Dendritic cell treated with granulocyte-macrophage colony-stimulating factor and Interleukin-4, amounts not matched to agents 40 ng/mL and 50 ng/mL, for 4 days (primary cell): ENCODE measurements around the gene GRHL1.
A peak's percentile ranks its signal among the peaks of the same experiment; 100 is the strongest.
"Not testable (repeated sequence)": the region's sequence is repeated elsewhere in the genome, so short reads cannot be mapped to it uniquely, and the experiment has no call there.

ENCODE experiments used
- H3K27ac Mint-ChIP-seq: one replicate; pipeline ENCODE4 v1.8.0; 2022; ENCODE audit warnings: mild to moderate bottlenecking, mixed read lengths
- H3K27me3 Mint-ChIP-seq: one replicate; pipeline ENCODE4 v1.8.0; 2022; ENCODE audit warnings: mild to moderate bottlenecking, mixed read lengths
- H3K36me3 Mint-ChIP-seq: one replicate; pipeline ENCODE4 v1.8.0; 2022; ENCODE audit warnings: low read depth, mixed read lengths
- H3K4me1 Mint-ChIP-seq: one replicate; pipeline ENCODE4 v1.8.0; 2022; ENCODE audit warnings: low read depth, mixed read lengths
- H3K4me3 Mint-ChIP-seq: one replicate; pipeline ENCODE4 v1.8.0; 2022; ENCODE audit warnings: mild to moderate bottlenecking, moderate library complexity, mixed read lengths
- H3K9me3 Mint-ChIP-seq: one replicate; pipeline ENCODE4 v1.8.0; 2022; ENCODE audit warnings: mixed read lengths
- intact Hi-C: fragments of 100-400 bp; cut with micrococcal nuclease; formaldehyde crosslinking; loops from one replicate; pipeline ENCODE4 v1.15.0; 2022

GRHL1 gene

DNA sequence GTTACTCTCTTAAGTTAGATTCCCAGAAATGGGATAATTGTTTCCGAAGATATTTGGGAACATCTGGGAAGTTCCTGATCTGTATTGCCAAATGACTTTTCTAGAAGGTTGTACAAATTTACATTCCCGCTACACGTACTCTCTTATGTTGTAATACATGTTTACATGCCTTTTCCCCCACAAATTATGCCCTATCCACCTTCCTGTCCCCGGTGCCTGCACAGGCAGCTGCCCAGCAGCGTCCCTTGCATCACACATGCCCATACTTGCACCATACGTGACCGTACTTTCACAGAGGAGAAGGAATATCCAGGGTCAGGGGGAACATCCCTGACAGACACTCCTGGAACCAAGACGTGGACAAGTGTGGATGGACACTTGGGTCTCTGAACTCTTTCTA, 67.7 kb downstream of the GRHL1 start:
- Mint-ChIP-seq H3K36me3 (no peaks in the 10 kb centered on the region), H3K4me3 (no peak overlapping the region), H3K27me3 (peaks cover 17% of the 10 kb centered on the region), H3K27ac (peak overlapping the region; percentile 65), H3K9me3 (no peaks in the 10 kb centered on the region), H3K4me1 (peaks cover 30% of the 10 kb centered on the region)
- intact Hi-C loops = no loop called here

DNA sequence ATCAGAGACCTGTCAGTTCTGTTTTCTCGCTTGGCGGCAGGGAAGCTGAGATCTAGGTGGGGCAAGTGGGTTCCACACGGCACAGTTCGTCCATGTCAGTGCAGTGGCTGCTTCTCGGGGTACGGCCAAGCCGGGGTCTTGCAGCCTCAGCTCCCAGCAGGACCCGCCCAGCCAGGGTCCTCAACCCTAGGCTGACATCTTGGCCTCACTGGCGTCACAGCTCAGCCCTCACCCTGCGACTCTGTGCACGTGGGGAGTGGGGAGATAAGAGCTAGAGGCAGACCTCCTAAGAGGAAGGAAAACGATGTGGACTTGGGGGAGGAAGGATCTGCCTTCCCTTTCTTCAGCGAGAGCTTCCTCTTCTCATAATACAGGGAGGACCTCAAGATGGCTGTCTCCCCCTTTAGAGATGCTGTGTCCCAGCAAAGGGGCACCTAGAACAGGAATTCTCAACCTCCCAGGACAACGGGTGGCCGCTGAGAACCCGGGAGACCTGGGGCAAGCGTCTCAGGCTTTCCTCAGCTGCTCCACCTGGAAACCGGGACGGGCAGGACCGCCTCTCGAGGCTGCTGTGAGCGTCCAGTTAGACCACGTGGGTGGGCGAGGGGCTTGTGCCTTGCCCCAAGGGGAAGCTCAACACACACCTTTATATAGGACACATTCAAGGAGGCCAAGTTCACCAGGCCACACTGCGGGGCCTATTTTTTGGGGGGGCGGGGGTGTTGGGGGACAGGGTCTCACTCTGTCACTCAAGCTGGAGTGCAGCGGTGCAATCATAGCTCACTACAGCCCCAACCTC, 68.3 kb downstream of the GRHL1 start:
- Mint-ChIP-seq H3K4me1 (peaks cover 30% of the 10 kb centered on the region), H3K9me3 (no peaks in the 10 kb centered on the region), H3K27ac (peak overlapping the region; percentile 65), H3K36me3 (no peaks in the 10 kb centered on the region), H3K27me3 (peaks cover 17% of the 10 kb centered on the region), H3K4me3 (no peak overlapping the region)
- intact Hi-C loops = no loop called here

DNA sequence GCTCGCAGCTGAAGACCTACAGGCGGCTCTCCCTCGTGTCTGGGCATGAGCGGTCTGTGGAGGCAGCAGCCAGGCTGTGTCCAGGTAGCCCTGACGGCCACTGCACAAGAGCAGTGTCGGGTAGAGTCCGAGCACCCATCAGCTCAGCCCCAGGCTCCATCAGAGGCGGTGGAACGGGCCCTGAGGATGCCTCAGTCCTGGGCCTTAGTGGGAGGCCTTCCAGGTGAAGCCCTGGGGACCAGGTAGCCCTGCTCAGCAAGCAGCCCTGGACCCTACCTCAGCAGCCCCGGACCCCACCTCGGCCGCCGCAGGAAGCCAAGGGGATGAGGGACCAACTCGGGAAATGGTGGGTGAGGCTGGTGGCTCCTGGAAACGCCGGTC, 70.5 kb downstream of the GRHL1 start:
- H3K27me3 Mint-ChIP-seq = peaks cover 12% of the 10 kb centered on the region
- no peak overlapping the region for H3K4me3 Mint-ChIP-seq
- intact Hi-C loops = no loop called here
- H3K9me3 Mint-ChIP-seq = no peaks in the 10 kb centered on the region
- peak overlapping the region; percentile 44 for H3K27ac Mint-ChIP-seq
- H3K4me1 Mint-ChIP-seq = peaks cover 34% of the 10 kb centered on the region
- H3K36me3 Mint-ChIP-seq = no peaks in the 10 kb centered on the region

DNA sequence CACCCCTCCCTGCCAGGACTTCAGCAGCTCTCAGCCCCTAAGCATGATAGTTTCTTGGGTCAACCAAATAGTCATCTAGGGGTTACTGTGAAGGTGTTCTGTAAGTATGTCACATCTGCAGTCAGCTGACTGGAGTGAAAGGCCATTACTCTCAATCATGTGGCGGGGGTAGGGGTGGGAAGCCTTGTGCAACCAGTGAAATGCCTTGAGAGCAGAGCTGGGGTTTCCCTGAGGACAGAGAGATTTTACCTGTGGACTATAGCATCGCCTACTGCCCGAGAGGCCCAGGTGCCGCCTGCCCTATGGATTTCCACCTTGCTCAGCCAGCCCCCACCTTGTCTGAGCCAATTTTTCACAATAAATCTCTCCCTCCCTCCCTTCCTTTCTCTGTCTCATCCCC, 71.0 kb downstream of the GRHL1 start:
- Mint-ChIP-seq H3K4me1 (peaks cover 38% of the 10 kb centered on the region), H3K9me3 (no peaks in the 10 kb centered on the region), H3K27me3 (peaks cover 9% of the 10 kb centered on the region), H3K27ac (peak overlapping the region; percentile 44), H3K4me3 (no peak overlapping the region), H3K36me3 (no peaks in the 10 kb centered on the region)
- intact Hi-C loops = no loop called here

DNA sequence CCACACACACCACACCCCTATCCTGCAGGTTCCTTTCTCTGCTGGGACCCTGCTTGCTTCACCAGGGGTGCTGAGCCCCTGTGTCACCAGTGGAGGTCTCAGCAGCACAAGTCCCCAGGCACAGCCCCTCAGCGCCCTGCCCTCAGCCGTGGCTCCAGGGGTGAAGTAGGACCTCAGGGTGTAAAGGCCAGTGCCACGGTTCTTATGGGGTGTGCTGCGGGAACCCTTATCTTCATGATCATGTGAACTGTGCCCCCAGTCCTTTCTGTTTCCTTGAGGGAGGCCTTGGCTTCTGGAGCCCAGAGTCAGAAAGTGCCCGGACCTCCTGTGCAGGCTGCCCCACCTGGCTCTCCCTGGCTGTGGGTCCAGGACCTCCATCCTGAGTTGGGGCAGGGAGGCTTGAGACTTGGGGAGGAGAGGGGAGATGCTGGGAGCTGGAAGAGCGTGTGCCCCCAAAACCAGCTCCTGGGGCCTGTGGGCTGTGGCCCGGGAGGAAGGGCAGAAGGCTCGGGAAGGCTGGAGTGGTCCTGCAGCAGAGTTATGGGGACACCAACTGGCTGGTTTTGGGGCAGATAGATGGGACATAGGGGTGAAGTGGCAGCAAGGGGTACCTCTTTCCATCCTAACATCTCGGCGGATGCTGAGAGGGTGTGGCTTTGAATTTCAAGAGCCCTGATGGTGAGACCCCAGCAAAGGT, 71.6 kb downstream of the GRHL1 start:
- H3K27ac Mint-ChIP-seq = peak overlapping the region; percentile 44
- no peaks in the 10 kb centered on the region for H3K9me3 Mint-ChIP-seq
- intact Hi-C loops = no loop called here
- no peaks in the 10 kb centered on the region for H3K36me3 Mint-ChIP-seq
- H3K4me1 Mint-ChIP-seq = peaks cover 43% of the 10 kb centered on the region
- H3K4me3 Mint-ChIP-seq = no peak overlapping the region
- peaks cover 7% of the 10 kb centered on the region for H3K27me3 Mint-ChIP-seq

DNA sequence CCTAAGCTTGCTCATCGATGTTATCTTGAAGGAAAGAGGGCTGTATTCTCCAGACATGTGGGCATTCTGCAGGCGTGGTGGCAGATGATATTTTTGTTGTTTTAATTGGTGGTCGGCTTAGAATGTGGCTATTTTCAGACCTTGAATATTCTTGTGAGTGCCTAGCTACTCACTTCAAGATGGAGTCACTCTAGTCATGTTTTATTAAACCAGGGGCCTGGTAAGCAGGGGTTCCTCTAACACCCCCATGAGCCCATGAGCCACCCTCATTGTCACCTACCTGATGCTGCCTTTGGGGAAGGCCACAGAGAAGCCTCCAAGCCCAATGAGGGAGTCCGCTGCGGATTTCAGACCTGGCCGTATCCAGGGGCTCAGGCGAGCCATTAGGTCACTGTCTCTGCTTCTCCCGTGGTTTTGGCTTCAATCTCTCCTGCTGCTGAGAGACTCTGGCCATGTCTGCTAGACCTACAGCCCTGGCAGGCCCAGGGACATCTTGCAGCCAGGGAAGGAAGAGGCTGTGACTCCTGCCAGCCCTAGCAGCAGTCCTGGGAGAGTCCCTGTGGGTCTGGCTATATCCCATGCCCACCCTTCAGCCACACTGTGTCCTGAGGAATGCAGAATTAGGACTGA, 75.6 kb downstream of the GRHL1 start:
- H3K4me3 Mint-ChIP-seq = no peak overlapping the region
- H3K9me3 Mint-ChIP-seq = no peaks in the 10 kb centered on the region
- intact Hi-C loops = no loop called here
- peaks cover 60% of the 10 kb centered on the region for H3K4me1 Mint-ChIP-seq
- peaks cover 3% of the 10 kb centered on the region for H3K27me3 Mint-ChIP-seq
- H3K36me3 Mint-ChIP-seq = no peaks in the 10 kb centered on the region
- peak overlapping the region; percentile 99 for H3K27ac Mint-ChIP-seq

DNA sequence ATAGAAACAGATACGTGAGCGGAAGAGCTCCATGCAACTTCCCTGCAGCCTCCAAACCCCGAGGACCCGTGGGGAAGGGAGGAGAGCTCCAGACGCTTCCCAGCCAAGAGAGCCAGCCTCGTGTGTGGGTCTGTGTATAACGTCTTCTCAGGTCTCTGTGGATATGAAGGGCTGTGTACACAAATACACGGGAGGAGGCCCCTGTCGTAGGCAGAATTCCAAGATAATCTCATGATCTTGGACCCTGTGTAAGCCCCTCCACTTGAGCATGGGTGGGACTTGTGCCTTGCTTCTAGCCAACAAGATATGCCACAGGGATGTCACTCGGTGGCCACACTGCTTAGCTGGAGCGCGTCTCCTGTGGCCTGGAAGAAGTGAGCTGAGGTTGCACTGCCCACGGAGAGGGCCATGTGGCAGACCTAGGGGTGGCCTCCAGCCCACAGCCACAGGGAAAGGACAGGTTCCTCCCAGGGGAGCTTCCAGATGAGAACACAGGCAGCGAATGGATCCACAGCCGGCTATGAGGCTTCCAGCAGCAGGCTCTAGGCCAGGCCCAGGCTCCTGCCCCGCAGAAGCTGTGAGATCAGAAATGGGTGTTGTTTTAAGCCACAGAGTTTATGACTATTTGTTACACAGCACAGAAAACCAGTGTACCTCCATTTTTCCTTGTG, 76.3 kb downstream of the GRHL1 start:
- Mint-ChIP-seq H3K9me3 (no peaks in the 10 kb centered on the region), H3K4me3 (no peak overlapping the region), H3K27ac (peak overlapping the region; percentile 99)

DNA sequence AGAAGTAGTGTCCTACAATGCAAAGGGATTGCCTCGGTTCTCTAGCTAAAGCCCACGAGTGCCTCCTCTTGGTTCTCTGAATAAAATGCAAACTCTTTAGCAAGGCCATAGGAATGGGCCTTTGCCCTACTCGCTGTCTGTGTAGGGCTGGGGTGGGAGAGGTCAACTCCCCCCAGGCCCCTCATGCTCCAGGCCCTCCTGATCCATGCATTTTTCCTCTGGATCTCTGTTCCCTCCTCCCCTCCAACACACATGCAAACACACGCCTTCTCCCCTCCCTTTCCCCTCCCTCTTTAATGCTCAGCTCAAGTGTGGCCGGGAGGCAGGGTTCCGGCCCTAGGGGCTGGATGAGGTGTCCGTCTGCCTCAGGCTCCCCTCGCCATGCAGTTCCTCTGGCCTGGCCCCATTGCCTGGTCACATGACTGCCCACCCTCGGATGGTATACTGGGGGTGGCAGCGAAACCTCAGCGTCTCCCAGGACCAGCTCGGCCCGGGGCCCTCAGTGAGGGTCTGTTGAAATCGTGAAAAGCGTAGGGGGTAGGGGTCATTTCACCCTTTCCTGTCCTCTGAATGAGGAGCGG, 77.0 kb downstream of the GRHL1 start:
- Mint-ChIP-seq H3K9me3 (no peaks in the 10 kb centered on the region), H3K4me3 (peak overlapping the region; percentile 44), H3K27me3 (no peaks in the 10 kb centered on the region), H3K36me3 (no peaks in the 10 kb centered on the region), H3K4me1 (peaks cover 67% of the 10 kb centered on the region), H3K27ac (peak overlapping the region; percentile 99)
- intact Hi-C loops = no loop called here

More for the DNA sequence above, 76.3 kb downstream of the GRHL1 start:
- Mint-ChIP-seq H3K27me3 (peaks cover 3% of the 10 kb centered on the region), H3K4me1 (peaks cover 66% of the 10 kb centered on the region), H3K36me3 (no peaks in the 10 kb centered on the region)
- intact Hi-C loops = no loop called here

DNA sequence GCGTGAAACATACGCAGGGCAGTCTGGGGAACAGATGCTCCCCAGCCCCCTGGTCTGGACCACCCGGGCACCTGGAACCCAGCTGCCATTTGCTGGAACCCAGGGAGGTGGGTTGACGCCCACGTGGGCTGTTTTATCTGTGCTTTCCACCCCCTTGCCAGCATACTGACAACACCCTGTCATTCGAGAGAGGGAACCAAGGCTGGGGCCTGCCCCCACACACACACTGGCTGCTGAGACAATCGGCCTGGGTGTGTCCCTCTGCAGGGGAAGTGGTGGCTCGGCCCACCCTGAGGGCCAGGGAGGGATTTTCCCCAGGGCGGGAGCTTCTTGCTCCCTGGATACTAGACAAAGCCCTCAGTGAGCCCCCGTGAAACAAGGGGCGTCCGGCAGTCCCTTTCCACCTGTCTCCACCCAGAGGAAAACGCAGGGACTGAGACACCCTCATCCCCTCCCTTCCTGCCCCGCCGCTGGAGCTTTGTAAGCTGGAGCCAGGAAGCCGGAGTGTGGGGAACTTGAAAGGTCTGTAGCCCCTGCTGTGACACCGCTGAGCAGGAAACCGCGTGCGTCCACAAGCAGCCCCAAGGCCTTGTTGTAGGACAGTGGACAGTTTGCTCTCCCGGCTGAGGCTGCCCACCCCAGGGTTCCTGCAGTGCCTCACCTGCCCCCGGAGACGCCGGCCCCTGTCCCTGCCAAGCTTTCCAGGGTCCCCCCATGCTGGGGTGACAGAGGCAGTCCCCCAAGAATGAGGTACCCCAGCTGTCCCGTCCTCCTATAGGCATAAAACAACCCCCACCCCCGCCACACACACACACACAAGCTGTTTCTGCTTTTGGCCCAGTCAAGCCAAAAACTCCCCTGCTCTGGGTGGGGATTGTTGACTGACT, 77.7 kb downstream of the GRHL1 start:
- Mint-ChIP-seq H3K9me3 (no peaks in the 10 kb centered on the region), H3K27me3 (no peaks in the 10 kb centered on the region), H3K27ac (peak overlapping the region; percentile 99), H3K4me3 (peak overlapping the region; percentile 82), H3K4me1 (peaks cover 74% of the 10 kb centered on the region), H3K36me3 (peaks cover 4% of the 10 kb centered on the region)
- intact Hi-C loops = no loop called here

DNA sequence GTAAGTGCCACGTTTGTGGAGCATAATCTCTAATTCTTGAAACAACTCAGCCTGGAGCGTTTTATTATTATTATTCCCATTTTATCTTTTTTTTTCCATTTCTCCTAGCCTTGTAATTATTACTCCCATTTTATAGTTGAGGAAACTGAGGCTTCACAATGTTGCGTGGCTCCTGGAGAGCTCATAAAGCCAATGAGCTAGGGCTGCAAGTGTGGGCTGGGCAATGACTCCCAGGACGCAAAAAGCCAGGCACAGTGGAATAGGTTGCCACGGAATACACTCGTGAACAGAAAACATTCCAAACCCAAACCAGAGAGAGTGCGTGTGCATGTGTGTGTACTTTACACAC, 78.4 kb downstream of the GRHL1 start:
- intact Hi-C loops = no loop called here
- H3K36me3 Mint-ChIP-seq = peaks cover 5% of the 10 kb centered on the region
- H3K9me3 Mint-ChIP-seq = no peaks in the 10 kb centered on the region
- H3K4me1 Mint-ChIP-seq = peaks cover 80% of the 10 kb centered on the region
- H3K27ac Mint-ChIP-seq = peak overlapping the region; percentile 99
- H3K27me3 Mint-ChIP-seq = no peaks in the 10 kb centered on the region
- peak overlapping the region; percentile 82 for H3K4me3 Mint-ChIP-seq

DNA sequence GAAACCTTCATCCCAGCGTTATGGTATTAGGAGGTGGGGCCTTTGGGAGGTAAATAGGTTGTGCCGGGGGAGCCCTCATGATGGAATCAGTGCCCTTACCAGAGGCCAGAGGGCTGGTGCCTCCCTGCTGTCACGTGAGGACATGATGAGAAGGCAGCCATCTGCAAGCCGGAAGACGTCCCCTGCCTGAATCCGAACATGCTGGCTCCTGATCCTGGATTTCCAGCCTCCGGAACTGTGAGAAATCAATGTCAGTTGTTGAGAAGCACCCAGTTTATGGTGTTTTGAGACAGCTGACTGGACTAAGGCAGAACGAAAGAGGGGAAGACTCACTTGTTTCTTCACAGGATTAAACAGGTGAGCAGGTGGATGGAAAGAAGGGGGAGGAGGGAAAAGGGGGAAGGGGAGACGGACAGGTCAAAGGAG, 78.8 kb downstream of the GRHL1 start:
- Mint-ChIP-seq H3K4me1 (peaks cover 85% of the 10 kb centered on the region), H3K9me3 (no peaks in the 10 kb centered on the region), H3K27me3 (no peaks in the 10 kb centered on the region), H3K36me3 (peaks cover 5% of the 10 kb centered on the region), H3K4me3 (peak overlapping the region; percentile 82), H3K27ac (peak overlapping the region; percentile 99)
- intact Hi-C loops = no loop called here

DNA sequence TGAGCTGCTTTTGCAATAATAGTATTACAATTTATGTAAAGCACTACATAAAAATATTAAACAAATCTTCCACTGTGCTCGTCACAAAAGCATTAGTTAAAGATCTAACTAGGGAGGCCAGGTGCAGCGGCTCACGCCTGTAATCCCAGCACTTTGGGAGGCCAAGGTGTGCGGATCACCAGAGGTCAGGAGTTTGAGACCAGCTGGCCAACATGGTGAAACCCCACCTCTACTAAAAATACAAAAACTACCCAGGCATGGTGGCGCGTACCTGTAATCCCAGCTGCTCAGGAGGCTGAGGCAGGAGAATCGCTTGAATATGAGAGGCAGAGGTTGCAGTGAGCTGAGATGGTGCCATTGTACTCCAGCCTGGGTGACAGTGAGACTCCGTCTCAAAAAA, 79.3 kb downstream of the GRHL1 start:
- intact Hi-C loops, H3K36me3 Mint-ChIP-seq, H3K27me3 Mint-ChIP-seq, H3K9me3 Mint-ChIP-seq: not testable (repeated sequence)
- H3K4me1 Mint-ChIP-seq = peaks cover 90% of the 10 kb centered on the region
- peak overlapping the region; percentile 99 for H3K27ac Mint-ChIP-seq
- H3K4me3 Mint-ChIP-seq = peak overlapping the region; percentile 60
